HG02885 (cell line): ENCODE data around the gene ZDHHC7.
"Not testable (repeated sequence)": the region's sequence is repeated elsewhere in the genome, so short reads cannot be mapped to it uniquely, and the experiment has no call there.

Experiments used
- ATAC-seq: cut with Tn5 transposase; IDR thresholded peaks from one replicate; pipeline ENCODE4 v1.9.1; 2021; ENCODE audit warnings: mild to moderate bottlenecking; ENCODE audit not compliant: unreplicated experiment, poor library complexity

The ZDHHC7 gene

GRCh38 chr16:85045641-85046471, 34.5 kb upstream of the ZDHHC7 start:
- no peak for ATAC-seq

DNA sequence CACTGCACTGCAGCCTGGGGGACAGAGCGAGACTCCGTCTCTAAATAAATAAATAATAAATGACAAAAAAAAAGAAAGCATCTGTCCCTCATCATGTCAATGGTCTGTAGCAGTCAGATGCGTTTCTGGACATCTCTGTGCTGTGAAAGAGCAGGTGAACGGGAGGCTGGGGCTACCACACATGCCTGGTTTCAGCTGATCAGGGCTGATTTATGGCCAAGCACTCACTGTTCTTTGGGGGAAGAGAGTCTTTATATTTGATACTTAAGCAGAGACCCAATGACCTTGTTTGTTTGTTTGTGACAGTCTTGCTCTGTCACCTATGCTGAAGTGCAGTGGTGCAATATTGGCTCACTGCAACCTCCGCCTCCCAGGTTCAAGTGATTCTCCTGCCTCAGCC, 33.7 kb upstream of the ZDHHC7 start:
- no peak for ATAC-seq

DNA sequence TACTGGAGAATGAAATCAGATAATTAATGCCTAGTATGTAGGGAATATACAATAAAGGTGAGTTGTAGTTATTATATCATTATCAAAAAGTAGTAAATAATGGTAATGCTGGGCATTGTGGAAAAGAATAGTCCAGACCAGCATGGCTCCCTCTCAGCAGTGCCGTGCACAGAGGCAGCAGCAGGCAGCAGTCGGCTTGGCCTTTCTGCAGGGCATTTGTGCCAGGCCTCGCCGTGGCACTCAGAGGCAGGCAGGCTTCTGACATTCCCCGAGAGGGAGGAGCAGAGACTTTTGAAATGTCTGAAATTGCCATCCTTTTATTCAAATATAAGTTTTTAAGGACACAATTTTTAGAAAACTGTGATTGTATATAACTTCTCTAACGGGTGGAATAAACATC, 31.3 kb upstream of the ZDHHC7 start:
- ATAC-seq: no peak

DNA sequence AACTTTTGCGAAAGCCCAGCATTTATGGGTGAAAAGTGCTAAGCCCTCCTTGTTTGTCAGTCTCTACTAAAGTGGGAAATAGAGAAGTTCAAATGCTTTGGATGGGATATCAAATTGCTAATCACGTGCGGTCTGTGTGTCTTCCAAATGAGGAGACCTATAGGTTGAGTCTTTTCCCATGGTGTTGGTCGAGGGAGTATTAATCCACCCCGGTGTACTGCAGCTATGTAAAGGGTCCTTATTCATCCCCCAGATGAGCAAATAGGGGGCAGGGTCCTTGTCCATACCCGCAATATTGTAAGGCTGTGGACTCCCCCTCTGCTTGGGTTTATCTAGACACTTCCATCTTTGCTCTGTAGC, 30.8 kb upstream of the ZDHHC7 start:
- ATAC-seq: no peak

GRCh38 chr16:85041219-85042166, 30.2 kb upstream of the ZDHHC7 start:
- no peak for ATAC-seq

DNA sequence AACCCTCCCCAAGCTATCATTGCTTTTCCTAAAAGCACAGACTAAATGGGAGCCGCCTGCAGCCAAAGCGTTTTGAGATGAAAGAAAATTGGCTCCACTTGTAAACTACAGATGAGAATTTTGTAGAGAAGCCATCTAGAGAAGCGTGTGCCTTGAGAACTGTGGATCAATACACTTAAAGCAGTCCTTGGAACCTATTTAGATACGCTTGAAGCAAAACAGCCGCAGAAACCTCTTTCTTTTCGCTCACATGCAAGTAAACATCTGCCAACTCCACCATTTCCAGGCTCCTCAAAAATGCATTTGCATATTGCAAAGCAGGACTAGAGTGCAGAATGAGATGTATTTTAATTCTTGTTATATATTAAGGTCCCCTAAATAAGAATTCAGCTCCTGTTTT, 29.4 kb upstream of the ZDHHC7 start:
- no peak for ATAC-seq

DNA sequence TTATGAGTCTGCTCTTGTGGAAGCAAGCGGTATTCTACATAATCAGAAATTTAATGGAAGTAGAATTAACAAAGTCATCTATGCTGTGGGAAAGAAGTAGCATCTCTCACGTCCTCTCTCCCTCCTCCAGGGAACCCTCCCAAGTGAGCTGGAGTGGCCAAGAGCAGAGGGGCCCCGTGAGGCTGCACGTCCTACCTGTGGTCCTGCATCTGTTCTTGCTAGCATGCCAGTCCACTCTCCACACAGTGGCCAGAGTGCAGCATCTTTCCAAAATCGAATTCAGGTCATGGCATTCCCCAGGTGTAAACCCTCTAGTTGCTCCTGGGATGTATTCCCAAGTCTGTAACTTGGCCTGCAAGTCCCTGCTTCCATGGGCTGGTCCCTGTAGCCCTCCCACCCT, 26.4 kb upstream of the ZDHHC7 start:
- ATAC-seq: no peak

DNA sequence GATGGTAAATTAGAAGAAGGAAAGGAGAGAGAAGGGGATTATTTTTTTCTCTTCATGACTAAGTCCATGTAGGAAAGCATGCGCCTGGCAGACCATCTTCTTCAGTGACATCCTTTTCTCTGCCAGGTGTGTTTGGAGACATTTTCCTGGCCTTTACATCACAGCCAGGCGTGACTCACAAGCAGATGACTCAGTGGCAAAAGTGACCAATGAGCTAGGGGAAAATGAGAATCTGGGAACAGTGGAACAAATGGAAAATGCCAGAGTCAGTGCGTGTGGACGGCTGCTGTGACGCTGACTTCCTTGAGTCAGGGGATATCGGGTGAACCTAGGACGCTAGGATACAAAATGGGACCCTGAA, 25.7 kb upstream of the ZDHHC7 start:
- ATAC-seq: no peak

- ATAC-seq: no peak
Observed at GRCh38 chr16:85036236-85037049, 25.1 kb upstream of the ZDHHC7 start.

- ATAC-seq: no peak
Observed at GRCh38 chr16:85034591-85035433, 23.5 kb upstream of the ZDHHC7 start.

GRCh38 chr16:85033171-85033570, 21.8 kb upstream of the ZDHHC7 start:
- no peak for ATAC-seq

- not testable (repeated sequence) for ATAC-seq
Observed at GRCh38 chr16:85032187-85032586, 20.9 kb upstream of the ZDHHC7 start.

- ATAC-seq: no peak
Observed at GRCh38 chr16:85031451-85031850, 20.1 kb upstream of the ZDHHC7 start.

DNA sequence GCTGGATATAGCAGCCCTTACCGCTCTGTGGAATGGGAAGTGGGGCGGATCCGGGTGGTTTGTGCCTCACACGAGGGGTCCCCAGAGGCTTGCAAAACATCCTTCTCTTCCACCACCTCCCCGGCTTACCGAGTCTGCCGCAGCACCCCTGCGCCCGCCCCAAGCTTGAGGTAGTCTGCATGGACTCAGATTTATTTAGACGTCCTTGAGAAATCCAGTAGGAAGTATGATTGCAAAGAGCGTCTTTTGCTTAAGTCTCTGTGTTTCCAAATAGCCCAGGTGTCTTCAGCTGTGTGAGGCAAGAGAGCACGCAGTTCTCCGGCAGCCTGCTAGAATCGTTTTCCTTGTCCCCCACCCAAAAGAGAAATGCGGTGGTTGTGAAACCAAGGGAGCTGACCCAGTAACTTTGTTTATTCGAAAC, 18.7 kb upstream of the ZDHHC7 start:
- ATAC-seq: no peak

DNA sequence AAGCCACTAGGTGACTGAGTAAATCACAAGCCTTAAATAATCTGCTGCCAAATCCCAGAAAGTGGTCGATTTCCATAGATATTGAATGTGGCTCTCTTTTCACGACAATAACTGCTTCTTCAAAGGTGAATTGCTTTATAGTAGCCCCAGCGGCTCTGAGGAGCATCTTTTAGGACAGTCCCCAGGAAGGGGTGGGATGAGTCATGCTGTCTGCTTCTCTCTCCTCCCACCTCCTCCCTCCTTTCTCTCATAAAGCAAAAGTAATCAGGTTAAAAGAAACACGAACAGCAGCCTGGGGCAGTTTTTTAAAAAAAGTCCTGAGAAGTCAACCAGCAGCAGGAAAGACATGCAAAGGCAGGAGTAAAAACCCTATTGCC, 18.1 kb upstream of the ZDHHC7 start:
- no peak for ATAC-seq

GRCh38 chr16:85028685-85029407, 17.5 kb upstream of the ZDHHC7 start:
- no peak for ATAC-seq

DNA sequence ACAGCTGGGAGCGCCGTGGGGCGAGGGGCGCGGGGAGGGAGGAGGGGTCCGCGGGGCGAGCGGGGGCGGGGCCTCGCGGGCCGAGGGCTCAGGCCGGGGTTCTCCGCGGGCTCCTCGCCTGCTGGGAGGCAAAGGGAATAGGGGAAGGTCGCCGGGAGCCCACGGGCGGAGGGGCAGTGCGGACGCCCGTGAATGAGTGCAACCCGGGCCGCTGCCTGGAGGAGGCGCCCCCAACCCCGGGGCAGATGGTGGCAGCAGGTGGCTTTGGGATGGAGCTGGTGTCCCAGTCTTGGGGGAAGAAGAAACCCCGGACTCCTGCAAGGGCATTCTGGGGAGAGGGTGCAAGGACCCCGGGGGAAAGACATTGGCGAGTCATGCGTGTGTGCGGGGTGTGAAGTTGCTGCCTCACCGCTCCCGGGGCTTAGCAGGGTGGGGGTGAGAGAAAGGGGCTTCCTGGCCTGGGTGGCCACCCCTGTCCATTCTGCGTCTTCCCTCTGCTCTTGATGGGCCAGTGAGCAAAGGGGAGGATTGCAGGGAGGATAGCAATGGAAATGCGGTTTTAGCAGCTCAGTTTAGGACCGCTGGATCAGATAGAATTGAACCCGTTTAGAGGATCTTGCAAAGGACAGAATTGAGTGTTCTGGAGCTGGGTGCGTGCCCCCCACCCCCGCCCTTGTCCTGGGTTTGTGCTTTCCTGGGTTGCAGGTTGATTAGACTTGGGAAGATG, 16.8 kb upstream of the ZDHHC7 start:
- peak; percentile 24 for ATAC-seq

- ATAC-seq: peak; percentile 92
Observed at GRCh38 chr16:85027349-85027957, 16.1 kb upstream of the ZDHHC7 start, which contains the start of gene KIAA0513. TSS of gene KIAA0513 (plus strand) at chr16:85027795. CDS start at chr16:85067072, 39,277 bp downstream.
